Measurements from ENCODE around the gene C1orf232.

- TF ChIP-seq CTCF (IDR thresholded peaks at IDR 0.05; ENCODE audit: low read depth, low read length, missing input control) (no peak), REST (IDR thresholded peaks at IDR 0.05) (no peak), MAX (IDR thresholded peaks at IDR 0.05) (no peak), GABPA (IDR thresholded peaks at IDR 0.05 in 1 of 2, conservative IDR thresholded peaks at IDR 0.05 in 1 of 2) (no peak)
Measured at GRCh38 chr1:26213335-26213905, 44.7 kb upstream of the C1orf232 start.

All from liver (tissue), 3 donors.